ENCODE results near the gene LY6G6F. TPM values are rescaled to one million over a fixed set of nuclear protein-coding genes. Genes with fewer than 3 reads are reported as not detected.

Gene LY6G6F
- total and polyA plus RNA-seq, 2 of the 13 experiments (the other 11 are each of a cell fraction or from before 2014, with no cell fraction given): not detected

- TF ChIP-seq EHMT2 (IDR thresholded peaks at IDR 0.05; ENCODE audit: borderline replicate concordance, low read depth, low read length): no peak
- no peak for TF ChIP-seq ZNF674 (CRISPR knock-in tag; IDR thresholded peaks at IDR 0.05; ENCODE audit: low read depth)
- 0 out of 2 replicates have a peak, but pooled peaks have one; percentile 57 for TF ChIP-seq ZNF792 (CRISPR knock-in tag; IDR thresholded peaks at IDR 0.05)
- TF ChIP-seq ZBTB46 (CRISPR knock-in tag; IDR thresholded peaks at IDR 0.05; ENCODE audit: borderline replicate concordance): no peak
- peak; percentile 50; the same call in 1 of the 2 replicates for TF ChIP-seq ZBTB7A (CRISPR knock-in tag; IDR thresholded peaks at IDR 0.05)
- TF ChIP-seq ZFP91 (CRISPR knock-in tag; IDR thresholded peaks at IDR 0.05; ENCODE audit: borderline replicate concordance): peak; percentile 71; the same call in 1 of the 2 replicates
- peak; percentile 64; the same call in 1 of the 2 replicates for TF ChIP-seq CBFB (CRISPR knock-in tag; IDR thresholded peaks at IDR 0.05)
- TF ChIP-seq ZNF101 (CRISPR knock-in tag; IDR thresholded peaks at IDR 0.05; ENCODE audit: borderline replicate concordance, low read depth): no peak
- TF ChIP-seq NR2F1 (CRISPR knock-in tag; IDR thresholded peaks at IDR 0.05): no peak
- no peak for TF ChIP-seq ZBTB21 (CRISPR knock-in tag; IDR thresholded peaks at IDR 0.05)
- no peak for TF ChIP-seq ZFP37 (CRISPR knock-in tag; IDR thresholded peaks at IDR 0.05; ENCODE audit: borderline replicate concordance)
- peak; percentile 74; the same call in 1 of the 2 replicates for TF ChIP-seq CBX5 (CRISPR knock-in tag; IDR thresholded peaks at IDR 0.05; ENCODE audit: borderline replicate concordance)
- TF ChIP-seq ZGPAT (CRISPR knock-in tag; IDR thresholded peaks at IDR 0.05): peak; percentile 50; the same call in 1 of the 2 replicates
- 0 out of 2 replicates have a peak, but pooled peaks have one; percentile 16 for TF ChIP-seq FOXA3 (CRISPR knock-in tag; IDR thresholded peaks at IDR 0.05)
- peak; percentile 29; the same call in 1 of the 2 replicates for TF ChIP-seq ZMYM3 (CRISPR knock-in tag; IDR thresholded peaks at IDR 0.05)
- TF ChIP-seq KDM2A (CRISPR knock-in tag; IDR thresholded peaks at IDR 0.05; ENCODE audit: borderline replicate concordance, low read depth): peak; percentile 68; the same call in 1 of the 2 replicates
- TF ChIP-seq TEAD2 (CRISPR knock-in tag; IDR thresholded peaks at IDR 0.05): no peak
- 0 out of 2 replicates have a peak, but pooled peaks have one; percentile 25 for TF ChIP-seq BORCS8-MEF2B (CRISPR knock-in tag; IDR thresholded peaks at IDR 0.05)
- TF ChIP-seq ZNF687 (CRISPR knock-in tag; IDR thresholded peaks at IDR 0.05): peak; percentile 71
- TF ChIP-seq GATAD2A (CRISPR knock-in tag; IDR thresholded peaks at IDR 0.05): peak; percentile 68
- TF ChIP-seq NR2F2 (IDR thresholded peaks at IDR 0.05; ENCODE audit: borderline replicate concordance, low read depth): no peak
Measured at GRCh38 chr6:31717499-31718222, 11.0 kb downstream of the LY6G6F start (continued).
